HEK293T (cell line): ENCODE measurements around the gene RPS27A.

Experiments
- HDGF ChIP-seq: fragments of 450-650 bp; IDR thresholded peaks from 2 replicates; pipeline ENCODE4 v1.6.1; 2017; ENCODE audit warnings: antibody characterized with exemption, borderline replicate concordance
- SP1 ChIP-seq: fragments of 450-650 bp; IDR thresholded peaks from 2 replicates; pipeline ENCODE4 v1.6.1; 2017

DNA sequence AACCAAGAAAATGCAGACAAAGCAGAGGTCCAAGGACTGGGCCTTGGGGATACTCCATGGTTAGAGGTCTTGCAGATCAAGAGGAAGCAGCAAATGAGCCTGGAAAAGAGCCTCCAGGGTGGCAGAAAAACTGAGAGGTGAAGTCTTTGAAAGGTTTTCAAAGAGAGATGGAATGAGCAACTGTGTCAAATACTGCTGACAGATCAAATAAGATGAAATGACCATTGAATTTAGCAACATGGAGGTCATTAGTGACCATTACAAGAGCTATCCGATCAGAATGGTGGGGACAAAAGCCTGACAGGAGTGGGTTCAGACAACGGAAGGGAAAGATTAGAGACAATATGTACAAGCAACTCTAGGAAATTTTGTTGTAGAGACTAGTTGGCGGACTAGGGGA is 1.9 kb upstream of the RPS27A start:
- TF ChIP-seq HDGF (no peak), SP1 (no peak)
